Muscle layer of colon (tissue), 2 donors: ENCODE measurements around the gene MRPL14.
A peak's percentile ranks its signal among the peaks of the same experiment; 100 is the strongest.

Experiments used
- H3K27ac ChIP-seq: one replicate; pipeline ENCODE4 v1.7.0; 2013; ENCODE audit warnings: low read depth, mild to moderate bottlenecking, low read length, moderate library complexity
- H3K27me3 ChIP-seq, 2 donors: one replicate each; pipeline ENCODE4 v1.7.0; 2013; ENCODE audit warnings: low read length in 2 of 2, mild to moderate bottlenecking in 2 of 2; ENCODE audit not compliant: insufficient read depth in 2 of 2, control insufficient read depth in 1 of 2
- H3K36me3 ChIP-seq: one replicate; pipeline ENCODE4 v1.7.0; 2013; ENCODE audit warnings: mild to moderate bottlenecking, low read length; ENCODE audit not compliant: insufficient read depth
- H3K4me1 ChIP-seq: one replicate; pipeline ENCODE4 v1.7.0; 2013; ENCODE audit warnings: mild to moderate bottlenecking, low read length; ENCODE audit not compliant: insufficient read depth
- H3K4me3 ChIP-seq, 2 donors: one replicate each; pipeline ENCODE4 v1.7.0; 2013; ENCODE audit warnings: low read length in 2 of 2, low read depth in 1 of 2, mild to moderate bottlenecking in 1 of 2, moderate library complexity in 1 of 2
- H3K9ac ChIP-seq: one replicate; pipeline ENCODE4 v1.7.0; 2013; ENCODE audit warnings: low read length
- H3K9me3 ChIP-seq: one replicate; pipeline ENCODE4 v1.7.0; 2013; ENCODE audit warnings: mild to moderate bottlenecking, low read length
- donor health status: abdominal sarcoma.
- donor health status: Adenocarcinoma of cecum.

Gene MRPL14

GRCh38 chr6:44074813-44075646, 52.2 kb downstream of the MRPL14 start:
- Histone ChIP-seq H3K9ac (no peak overlapping the region), H3K4me1 (peaks cover 22% of the 10 kb centered on the region), H3K27ac (no peak overlapping the region)

DNA sequence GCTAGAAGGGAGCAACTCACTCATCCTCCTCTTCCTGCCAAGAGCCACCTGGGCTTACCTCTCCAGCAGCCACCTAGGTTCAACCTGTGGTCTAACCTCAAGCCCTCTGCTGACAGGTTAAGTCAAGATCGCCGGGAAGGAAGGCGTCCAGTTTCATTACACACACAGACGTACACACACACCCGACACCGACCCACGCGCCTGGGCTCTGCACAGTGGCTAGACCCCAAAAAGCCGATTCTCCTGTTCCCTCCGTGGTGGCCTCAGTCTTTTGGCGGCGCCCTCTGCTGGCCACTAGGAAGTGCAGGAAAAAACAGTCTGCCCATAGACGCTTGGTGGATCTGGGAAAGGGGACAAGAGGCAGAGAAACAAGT, 52.8 kb downstream of the MRPL14 start:
- peaks cover 22% of the 10 kb centered on the region for H3K4me1 ChIP-seq
- no peaks in the 10 kb centered on the region for H3K9me3 ChIP-seq
- H3K27ac ChIP-seq = peak overlapping the region; percentile 40
- peaks cover 0 to 15% of the 10 kb centered on the region in 2 donors for H3K27me3 ChIP-seq
- H3K36me3 ChIP-seq = no peaks in the 10 kb centered on the region
- peak overlapping the region in 1 of 2 donors; percentile 22 for H3K4me3 ChIP-seq
- H3K9ac ChIP-seq = no peak overlapping the region

More at GRCh38 chr6:44074813-44075646, 52.2 kb downstream of the MRPL14 start:
- Histone ChIP-seq H3K27me3 (peaks cover 0 to 15% of the 10 kb centered on the region in 2 donors), H3K9me3 (no peaks in the 10 kb centered on the region), H3K36me3 (no peaks in the 10 kb centered on the region), H3K4me3 (no peak overlapping the region)

DNA sequence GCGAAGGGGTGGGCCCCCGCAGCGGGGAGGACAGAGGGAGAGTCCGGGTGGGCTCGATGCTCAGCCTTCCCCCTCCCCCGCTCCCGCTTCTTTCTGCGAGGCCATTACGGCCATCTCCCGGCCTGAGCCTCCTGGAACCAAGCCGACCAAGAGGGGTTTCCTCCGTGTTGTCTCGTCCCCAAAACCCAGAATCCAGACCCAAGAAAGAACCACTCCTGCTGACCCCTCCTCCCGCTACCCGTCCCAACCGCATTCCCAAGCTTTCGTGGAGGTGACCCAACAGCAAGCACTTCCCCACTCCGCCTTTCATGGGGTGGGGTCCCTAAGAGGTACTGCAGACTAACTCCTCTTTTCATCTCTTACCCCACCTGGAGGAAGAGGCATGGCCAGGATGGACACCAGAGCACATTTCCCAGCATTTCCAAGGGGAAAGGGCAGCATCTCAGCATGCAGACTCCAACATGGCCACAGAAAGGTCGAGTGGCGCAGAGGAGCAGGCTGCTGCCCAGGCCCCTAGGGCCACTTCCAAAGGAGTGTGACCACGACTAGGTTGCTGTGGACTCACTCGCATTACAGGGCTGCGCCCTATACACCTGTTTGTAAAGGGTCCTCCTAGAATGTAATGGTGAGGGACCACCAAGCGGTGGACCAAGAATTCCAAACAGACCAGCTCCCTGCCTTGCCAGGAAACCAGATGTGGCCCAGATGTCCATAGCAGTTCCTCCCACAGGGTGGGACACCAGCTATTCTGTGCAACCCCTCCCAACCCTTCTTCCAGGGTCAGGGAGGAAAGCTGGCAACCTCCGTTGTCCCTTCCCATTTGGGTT, 53.4 kb downstream of the MRPL14 start:
- peaks cover 0 to 15% of the 10 kb centered on the region in 2 donors for H3K27me3 ChIP-seq
- no peaks in the 10 kb centered on the region for H3K36me3 ChIP-seq
- H3K9ac ChIP-seq = no peak overlapping the region
- H3K4me3 ChIP-seq = peak overlapping the region; percentile 39 to 50
- H3K27ac ChIP-seq = peak overlapping the region; percentile 40
- H3K9me3 ChIP-seq = no peaks in the 10 kb centered on the region
- peaks cover 22% of the 10 kb centered on the region for H3K4me1 ChIP-seq

DNA sequence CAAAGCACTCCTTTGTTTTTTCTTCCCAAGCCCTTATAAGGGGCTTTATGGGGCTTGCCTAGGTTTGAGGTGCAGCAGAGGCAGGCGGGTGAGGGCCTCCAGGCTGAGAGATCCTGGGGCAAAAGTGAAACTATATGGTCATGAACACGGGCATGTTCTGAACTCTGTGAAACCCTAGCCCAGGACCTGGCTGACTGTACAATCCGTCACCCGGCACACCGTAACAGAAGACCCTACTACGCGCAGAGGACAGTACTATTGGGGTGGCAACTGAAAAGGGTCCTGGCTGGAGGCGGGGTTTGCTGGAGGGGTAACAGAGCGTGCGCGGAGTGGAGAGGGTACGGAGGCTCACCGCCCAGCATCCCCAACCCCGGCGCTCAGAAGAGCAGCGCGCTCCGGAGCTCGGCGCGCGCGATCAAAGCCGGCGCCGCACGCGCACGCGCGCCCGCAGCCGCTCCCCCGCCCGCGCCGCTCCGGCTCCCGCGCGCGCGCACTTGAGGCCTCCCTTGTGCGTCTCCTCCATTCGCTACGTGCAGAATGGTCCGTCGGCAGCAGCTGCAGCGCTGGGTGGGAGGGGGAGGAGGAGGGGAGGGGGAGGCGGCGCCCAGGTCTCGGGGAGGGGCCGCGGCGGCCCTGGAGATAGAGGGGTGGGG, 54.2 kb downstream of the MRPL14 start:
- H3K27ac ChIP-seq = peak overlapping the region; percentile 57
- H3K27me3 ChIP-seq = peaks cover 0 to 15% of the 10 kb centered on the region in 2 donors
- peaks cover 22% of the 10 kb centered on the region for H3K4me1 ChIP-seq
- peak overlapping the region; percentile 70 for H3K9ac ChIP-seq
- no peaks in the 10 kb centered on the region for H3K9me3 ChIP-seq
- no peaks in the 10 kb centered on the region for H3K36me3 ChIP-seq
- peak overlapping the region; percentile 50 to 66 for H3K4me3 ChIP-seq

GRCh38 chr6:44072452-44072958, 54.7 kb downstream of the MRPL14 start:
- Histone ChIP-seq H3K36me3 (no peaks in the 10 kb centered on the region), H3K27me3 (peaks cover 0 to 14% of the 10 kb centered on the region in 2 donors), H3K9me3 (no peaks in the 10 kb centered on the region), H3K4me1 (peaks cover 22% of the 10 kb centered on the region), H3K27ac (peak overlapping the region; percentile 20), H3K4me3 (peak overlapping the region in 1 of 2 donors; percentile 66), H3K9ac (peak overlapping the region; percentile 70)

DNA sequence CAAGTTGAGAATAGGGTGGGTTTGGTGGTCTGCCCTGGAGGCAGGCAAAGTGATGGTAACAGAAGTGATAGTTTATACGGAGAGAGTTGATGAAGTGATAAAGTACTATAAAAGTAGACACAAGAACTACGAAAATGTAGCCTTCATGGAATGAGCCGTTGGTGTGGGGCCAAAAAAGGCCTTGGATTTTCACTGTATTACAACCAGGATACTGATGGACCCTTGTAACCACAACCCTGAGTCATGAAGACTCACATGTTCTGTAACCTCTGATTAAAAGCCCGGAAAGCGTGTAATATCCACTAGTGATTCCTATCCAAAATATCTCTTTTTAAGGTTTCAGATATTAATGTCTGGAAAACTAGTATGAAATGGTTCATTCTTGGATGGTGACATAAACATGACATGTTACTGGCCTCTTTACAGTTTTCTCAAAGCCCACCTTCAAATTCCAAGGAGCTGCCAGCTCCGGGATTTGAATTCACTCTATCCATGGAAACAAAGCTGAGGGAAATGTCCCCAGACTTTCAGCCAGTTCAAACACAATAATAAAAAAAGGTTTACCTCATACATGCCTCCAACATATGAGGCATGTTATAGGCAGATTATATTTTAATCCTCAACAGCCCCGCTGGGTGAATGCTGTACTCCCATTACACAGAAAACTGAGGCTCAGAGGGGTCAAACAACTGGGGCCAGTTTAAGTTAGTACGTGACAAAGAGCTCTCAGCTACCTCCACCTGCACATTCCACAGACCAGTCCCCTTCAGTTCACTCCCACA, 55.4 kb downstream of the MRPL14 start:
- Histone ChIP-seq H3K9ac (no peak overlapping the region), H3K4me3 (no peak overlapping the region), H3K36me3 (no peaks in the 10 kb centered on the region), H3K9me3 (no peaks in the 10 kb centered on the region), H3K27ac (no peak overlapping the region), H3K27me3 (peaks cover 0 to 8% of the 10 kb centered on the region in 2 donors), H3K4me1 (peaks cover 21% of the 10 kb centered on the region)

- Histone ChIP-seq H3K9ac (no peak overlapping the region), H3K27ac (no peak overlapping the region), H3K36me3 (no peaks in the 10 kb centered on the region), H3K4me1 (peaks cover 11% of the 10 kb centered on the region), H3K9me3 (no peaks in the 10 kb centered on the region), H3K27me3 (peaks cover 0 to 1% of the 10 kb centered on the region in 2 donors), H3K4me3 (no peak overlapping the region)
These were observed 58.5 kb downstream of the MRPL14 start for GRCh38 chr6:44068607-44069296.

GRCh38 chr6:44067173-44068139, 59.8 kb downstream of the MRPL14 start:
- Histone ChIP-seq H3K4me1 (peaks cover 14% of the 10 kb centered on the region), H3K9me3 (no peaks in the 10 kb centered on the region), H3K9ac (no peak overlapping the region), H3K36me3 (no peaks in the 10 kb centered on the region), H3K4me3 (no peak overlapping the region), H3K27me3 (no peaks in the 10 kb centered on the region), H3K27ac (no peak overlapping the region)

DNA sequence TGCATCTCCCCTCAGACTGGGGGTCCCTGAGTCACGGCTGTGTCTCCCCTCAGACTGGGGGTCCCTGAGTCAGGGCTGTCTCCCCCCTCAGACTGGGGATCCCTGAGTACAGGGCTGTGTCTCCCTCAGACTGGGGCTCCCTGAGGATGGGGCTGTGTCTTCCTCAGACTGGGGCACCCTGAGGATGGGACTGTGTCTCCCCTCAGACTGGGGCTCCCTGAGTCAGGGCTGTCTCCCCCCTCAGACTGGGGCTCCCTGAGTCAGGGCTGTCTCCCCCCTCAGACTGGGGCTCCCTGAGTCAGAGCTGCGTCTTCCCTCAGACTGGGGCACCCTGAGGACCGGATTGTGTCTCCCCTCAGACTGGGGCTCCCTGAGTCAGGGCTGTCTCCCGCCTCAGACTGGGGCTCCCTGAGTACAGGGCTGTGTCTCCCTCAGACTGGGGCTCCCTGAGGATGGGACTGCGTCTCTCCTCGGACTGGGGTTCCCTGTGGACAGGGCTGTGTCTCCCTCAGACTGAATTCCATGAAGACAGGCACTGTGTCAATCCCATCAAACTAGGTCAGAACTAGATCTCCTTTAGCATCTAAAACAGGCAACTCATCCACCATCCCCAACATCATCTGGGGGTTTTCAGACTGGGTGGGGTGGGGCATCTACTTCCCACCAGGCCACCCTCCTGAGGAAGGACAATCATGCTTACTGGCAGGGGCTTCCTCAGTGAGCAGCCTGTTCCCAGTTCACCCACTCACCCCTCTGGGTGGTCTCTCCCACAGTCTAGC, 60.7 kb downstream of the MRPL14 start:
- Histone ChIP-seq H3K27me3 (no peaks in the 10 kb centered on the region), H3K9ac (no peak overlapping the region), H3K4me1 (peaks cover 22% of the 10 kb centered on the region), H3K4me3 (no peak overlapping the region), H3K27ac (no peak overlapping the region), H3K36me3 (no peaks in the 10 kb centered on the region), H3K9me3 (no peaks in the 10 kb centered on the region)
